ENCODE data around the gene IL37.

The IL37 gene

DNA sequence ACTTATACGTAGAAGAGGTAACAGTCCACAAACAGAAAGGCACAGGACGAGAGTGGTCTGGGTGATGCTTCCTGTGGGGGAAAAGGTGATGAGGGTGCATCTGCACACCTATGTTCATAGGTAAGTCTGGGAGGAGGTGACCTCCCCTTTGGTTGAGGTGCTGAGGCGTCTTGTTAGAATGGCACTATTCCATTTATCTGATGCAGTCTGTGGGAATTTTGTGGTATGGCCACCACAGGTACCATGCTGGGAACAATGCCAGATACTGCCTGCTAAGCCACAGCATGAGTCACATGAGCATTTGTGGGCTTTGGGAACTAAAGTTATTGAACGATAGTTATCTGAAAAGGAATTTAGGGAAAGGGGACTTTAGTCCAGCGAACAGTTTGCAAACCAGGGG lies 27.9 kb downstream of the IL37 start:
- TF ChIP-seq, protein P1, sequence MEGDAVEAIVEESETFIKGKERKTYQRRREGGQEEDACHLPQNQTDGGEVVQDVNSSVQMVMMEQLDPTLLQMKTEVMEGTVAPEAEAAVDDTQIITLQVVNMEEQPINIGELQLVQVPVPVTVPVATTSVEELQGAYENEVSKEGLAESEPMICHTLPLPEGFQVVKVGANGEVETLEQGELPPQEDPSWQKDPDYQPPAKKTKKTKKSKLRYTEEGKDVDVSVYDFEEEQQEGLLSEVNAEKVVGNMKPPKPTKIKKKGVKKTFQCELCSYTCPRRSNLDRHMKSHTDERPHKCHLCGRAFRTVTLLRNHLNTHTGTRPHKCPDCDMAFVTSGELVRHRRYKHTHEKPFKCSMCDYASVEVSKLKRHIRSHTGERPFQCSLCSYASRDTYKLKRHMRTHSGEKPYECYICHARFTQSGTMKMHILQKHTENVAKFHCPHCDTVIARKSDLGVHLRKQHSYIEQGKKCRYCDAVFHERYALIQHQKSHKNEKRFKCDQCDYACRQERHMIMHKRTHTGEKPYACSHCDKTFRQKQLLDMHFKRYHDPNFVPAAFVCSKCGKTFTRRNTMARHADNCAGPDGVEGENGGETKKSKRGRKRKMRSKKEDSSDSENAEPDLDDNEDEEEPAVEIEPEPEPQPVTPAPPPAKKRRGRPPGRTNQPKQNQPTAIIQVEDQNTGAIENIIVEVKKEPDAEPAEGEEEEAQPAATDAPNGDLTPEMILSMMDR (conservative IDR thresholded peaks at IDR 0.05; ENCODE audit: low read depth), result no peak
- ChIA-PET POLR2A (ENCODE audit: low non-redundant PET) (no interaction called here), CTCF (no interaction called here)
- DNase-seq (ENCODE audit: low spot score), result peak; percentile 28
- H3K27ac ChIP-seq, result no peak overlapping the region

DNA sequence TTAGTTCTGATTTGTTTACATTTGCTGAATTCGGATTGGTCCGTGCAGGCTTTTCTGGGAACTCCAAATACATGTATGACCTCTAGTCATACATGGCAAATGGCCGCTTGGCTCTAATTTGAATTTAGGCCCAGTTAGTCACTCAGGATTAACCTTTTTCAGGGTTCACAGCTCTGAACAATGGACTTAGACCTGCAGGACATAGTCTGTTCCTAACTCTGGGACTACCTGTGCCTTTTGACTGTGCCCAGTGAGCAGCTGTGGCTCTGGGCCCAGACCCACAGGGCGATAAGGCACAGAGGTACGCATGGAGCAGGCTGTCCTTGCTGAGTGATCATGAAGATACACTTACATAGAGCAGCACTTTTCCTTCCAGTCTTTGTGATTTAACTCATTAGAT lies 28.5 kb downstream of the IL37 start:
- TF ChIP-seq, protein P1 (conservative IDR thresholded peaks at IDR 0.05; ENCODE audit: low read depth), result no peak
- CTCF ChIA-PET, result interaction anchor here (1.4 kb wide), 1 partner anchor 190 kb away, joined by 5 read pairs; no protein-coding TSS in a partner anchor

DNA sequence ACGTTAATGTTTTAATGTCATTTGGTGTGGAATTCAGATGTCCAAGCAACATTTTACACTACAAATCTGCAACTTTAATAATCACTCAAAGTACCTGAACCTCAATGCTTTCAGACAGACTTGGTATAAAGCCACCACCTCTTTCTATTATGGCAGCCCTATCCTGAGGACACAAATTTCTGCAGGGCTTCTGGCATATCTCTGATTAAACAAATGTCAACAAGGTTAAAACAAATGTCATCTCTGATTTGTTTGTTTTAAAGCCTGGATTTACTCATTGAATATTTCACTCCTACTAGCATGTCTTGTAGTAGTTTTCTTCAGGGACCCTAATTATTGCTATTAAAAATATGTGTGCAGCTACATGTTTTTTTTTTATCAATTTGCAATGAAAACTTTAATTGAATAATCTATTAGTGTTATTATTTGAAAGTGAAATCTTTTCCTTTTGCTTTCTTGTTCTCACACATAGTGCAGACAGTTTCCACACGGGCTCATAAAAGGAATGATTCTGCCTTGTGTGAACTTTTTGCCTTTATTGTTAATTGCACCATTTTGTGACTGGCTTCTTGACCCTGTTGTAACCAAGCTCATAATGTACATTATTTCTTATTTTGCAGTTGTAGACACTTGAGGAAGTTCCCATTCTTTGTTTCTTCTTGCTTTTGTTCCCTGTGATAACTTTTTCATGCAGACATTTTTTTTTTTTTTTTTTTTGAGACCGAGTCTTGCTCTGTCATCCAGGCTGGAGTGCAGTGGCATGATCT lies 30.1 kb downstream of the IL37 start:
- no peak overlapping the region for H3K27ac ChIP-seq
- POLR2A ChIA-PET (ENCODE audit: low non-redundant PET), result no interaction called here
- CTCF ChIA-PET, result interaction anchor here (0.6 to 3.0 kb wide), 13 partner anchors 12 to 215 kb away, joined by 3 to 20 read pairs (median 5); partner anchors contain the start of genes IL1A and IL1B
- no peak for DNase-seq (ENCODE audit: low spot score)
- TF ChIP-seq, protein P1 (conservative IDR thresholded peaks at IDR 0.05; ENCODE audit: low read depth), result no peak

More for the DNA sequence above, 28.5 kb downstream of the IL37 start:
- POLR2A ChIA-PET (ENCODE audit: low non-redundant PET), result no interaction called here
- DNase-seq (ENCODE audit: low spot score), result no peak
- no peak overlapping the region for H3K27ac ChIP-seq

DNA sequence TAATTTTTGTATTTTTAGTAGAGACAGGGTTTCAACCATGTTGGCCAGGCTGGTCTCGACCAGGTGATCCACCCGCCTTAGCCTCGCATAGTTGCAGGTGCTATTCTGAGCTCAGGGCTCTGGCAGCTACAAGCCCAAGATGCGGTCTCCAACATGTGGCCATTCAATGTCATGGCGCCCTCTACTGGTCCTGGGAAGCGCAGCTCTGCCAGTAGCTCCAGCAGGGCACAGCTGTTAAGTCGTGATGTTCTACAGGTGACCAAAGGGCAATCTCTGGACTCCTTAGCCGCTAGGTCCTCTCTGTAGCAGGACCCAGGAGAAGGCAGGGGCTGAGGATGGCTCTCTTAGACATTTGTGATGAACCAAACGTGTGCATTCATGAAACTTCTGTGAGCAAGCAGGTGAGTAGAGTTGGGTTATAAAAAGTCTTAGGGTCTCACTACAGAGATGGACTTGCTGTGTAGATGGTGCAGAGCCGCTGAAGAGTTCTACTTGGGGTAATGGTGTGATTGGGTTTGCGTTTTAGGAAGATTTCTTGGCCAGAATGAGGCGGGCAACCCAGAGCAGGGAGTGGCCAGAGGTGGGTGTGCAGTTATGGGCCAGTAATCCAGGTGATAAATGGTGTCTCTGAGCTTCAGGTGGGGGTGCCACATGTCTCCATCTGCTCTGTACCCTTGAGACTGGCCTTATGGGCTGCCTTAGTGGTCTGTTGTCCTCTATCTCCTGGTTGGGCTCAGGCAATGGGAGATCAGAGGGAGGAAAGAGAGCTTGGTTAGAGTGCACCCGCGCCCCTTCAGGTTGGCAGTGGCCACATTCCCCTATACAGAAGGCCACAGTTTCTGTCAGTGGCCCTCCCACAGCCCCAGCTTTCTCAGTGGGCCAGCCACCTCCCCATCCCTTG lies 31.0 kb downstream of the IL37 start:
- ChIA-PET CTCF (interaction anchor here (0.6 to 3.0 kb wide), 16 partner anchors 11 to 216 kb away, joined by 3 to 20 read pairs (median 4); partner anchors contain the start of genes IL1A and IL1B), POLR2A (ENCODE audit: low non-redundant PET) (no interaction called here)
- TF ChIP-seq, protein P1 (conservative IDR thresholded peaks at IDR 0.05; ENCODE audit: low read depth), result peak; percentile 86
- DNase-seq (ENCODE audit: low spot score), result peak; percentile 63
- peak overlapping the region; percentile 45 for H3K27ac ChIP-seq

DNA sequence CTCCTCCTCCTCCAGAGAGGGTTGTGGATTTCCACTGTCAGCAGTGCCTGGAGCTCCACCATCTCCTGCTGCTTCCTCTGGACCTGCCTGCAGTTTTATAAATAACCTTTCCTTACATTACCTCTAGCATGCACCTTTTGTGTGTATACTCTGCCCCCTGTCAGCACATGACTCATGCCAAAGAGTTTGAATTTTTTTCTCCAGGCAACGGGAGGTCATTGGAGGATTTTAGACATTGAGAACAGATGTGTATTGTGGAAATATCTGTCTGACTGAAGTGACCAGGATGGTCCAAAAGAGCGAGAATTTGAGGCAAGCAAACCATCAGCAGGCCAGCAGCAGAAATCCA lies 31.7 kb downstream of the IL37 start:
- TF ChIP-seq, protein P1 (conservative IDR thresholded peaks at IDR 0.05; ENCODE audit: low read depth), result no peak
- ChIA-PET POLR2A (ENCODE audit: low non-redundant PET) (no interaction called here), CTCF (interaction anchor here (0.6 to 3.0 kb wide), 7 partner anchors 12 to 216 kb away, joined by 3 to 20 read pairs (median 7); partner anchors contain the start of genes IL1A and IL1B)
- DNase-seq (ENCODE audit: low spot score), result peak; percentile 36
- peak overlapping the region; percentile 45 for H3K27ac ChIP-seq

DNA sequence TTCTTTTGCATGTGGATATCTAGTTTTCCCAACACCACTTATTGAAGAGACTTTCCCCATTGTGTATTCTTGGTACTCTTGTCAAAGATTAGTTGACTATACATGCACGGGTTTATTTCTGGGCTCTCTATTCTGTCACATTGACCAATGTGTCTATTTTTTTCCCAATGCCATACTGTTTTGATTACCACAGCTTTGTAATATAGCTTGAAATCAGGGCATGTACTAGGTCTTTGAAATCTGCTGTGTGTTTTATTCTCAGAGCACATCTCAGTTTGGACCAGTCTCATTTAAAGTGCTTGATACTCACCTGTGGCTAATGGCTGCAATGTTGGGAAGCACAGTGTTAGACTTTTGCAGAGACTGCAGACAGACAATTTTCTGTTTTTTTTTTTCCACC lies 34.0 kb downstream of the IL37 start:
- no peak for DNase-seq (ENCODE audit: low spot score)
- no peak overlapping the region for H3K27ac ChIP-seq
- ChIA-PET CTCF (no interaction called here), POLR2A (ENCODE audit: low non-redundant PET) (no interaction called here)
- TF ChIP-seq, protein P1 (conservative IDR thresholded peaks at IDR 0.05; ENCODE audit: low read depth), result no peak

Measured in RWPE1 (cell line).